Sigmoid colon (tissue), 4 donors: Measurements from ENCODE around the gene R3HDM1.
"Not testable (repeated sequence)": the region's sequence is repeated elsewhere in the genome, so short reads cannot be mapped to it uniquely, and the experiment has no call there.

Experiments
- CTCF ChIP-seq, 4 experiments: fragments of 450-650 bp in 3 of 4; fragments of 200-600 bp in 1 of 4; IDR thresholded peaks; one replicate each; pipeline ENCODE4 v1.5.1; 2016 to 2019; ENCODE audit warnings: antibody characterized with exemption in 4 of 4, mild to moderate bottlenecking in 3 of 4, moderate library complexity in 2 of 4
- EP300 ChIP-seq, 4 donors: sonication (generic); formaldehyde crosslinking; IDR thresholded peaks; one replicate each; pipeline ENCODE4 v1.6.1; 2017; ENCODE audit warnings: antibody characterized with exemption in 4 of 4
- POLR2A ChIP-seq, 2 donors: fragments of 450-650 bp; IDR thresholded peaks; one replicate each; pipeline ENCODE4 v1.6.1; 2016; ENCODE audit warnings: antibody characterized with exemption in 2 of 2, mild to moderate bottlenecking in 2 of 2, moderate library complexity in 2 of 2
- POLR2AphosphoS5 ChIP-seq, 4 donors: sonication (generic); formaldehyde crosslinking; IDR thresholded peaks; one replicate each; pipeline ENCODE4 v1.6.1; 2017; ENCODE audit warnings: antibody characterized with exemption in 4 of 4

- TF ChIP-seq POLR2A, CTCF, EP300, POLR2AphosphoS5 (IDR thresholded peaks at IDR 0.05): not testable (repeated sequence)
Observed at GRCh38 chr2:135654239-135654638, 123.0 kb downstream of the R3HDM1 start.
